HG02610 (cell line): ENCODE measurements around the gene WDR46.
"Not testable (repeated sequence)": the region's sequence is repeated elsewhere in the genome, so short reads cannot be mapped to it uniquely, and the experiment has no call there.

Experiments used
- ATAC-seq: cut with Tn5 transposase; IDR thresholded peaks from one replicate; pipeline ENCODE4 v1.9.1; 2021; ENCODE audit warnings: mild to moderate bottlenecking, moderate library complexity; ENCODE audit not compliant: unreplicated experiment

Gene WDR46

GRCh38 chr6:33271468-33272274, 17.4 kb downstream of the WDR46 start, which contains the start of the genes RPS18 and VPS52:
Gene RPS18 (plus strand): TSS chr6:33272075. CDS start chr6:33272120, 45 bp downstream.
Gene VPS52 (minus strand): TSS chr6:33271876. CDS start chr6:33271675, 201 bp downstream.
- ATAC-seq: peak; percentile 83

GRCh38 chr6:33271117-33271467, 17.9 kb downstream of the WDR46 start:
- ATAC-seq: no peak

GRCh38 chr6:33264015-33264414, 25.0 kb downstream of the WDR46 start:
- no peak for ATAC-seq

- ATAC-seq: not testable (repeated sequence)
Measured at GRCh38 chr6:33262490-33262889, 26.5 kb downstream of the WDR46 start.

- ATAC-seq: no peak
Measured at GRCh38 chr6:33259032-33259431, 30.0 kb downstream of the WDR46 start.

- ATAC-seq: no peak
Measured at GRCh38 chr6:33254591-33254990, 34.4 kb downstream of the WDR46 start.

GRCh38 chr6:33252759-33253158, 36.3 kb downstream of the WDR46 start:
- ATAC-seq: no peak

GRCh38 chr6:33251395-33252012, 37.5 kb downstream of the WDR46 start:
- no peak for ATAC-seq

GRCh38 chr6:33250731-33251130, 38.3 kb downstream of the WDR46 start:
- no peak for ATAC-seq

GRCh38 chr6:33249732-33250630, 39.1 kb downstream of the WDR46 start:
- ATAC-seq: no peak

GRCh38 chr6:33248932-33249731, 39.9 kb downstream of the WDR46 start:
- ATAC-seq: peak; percentile 89

GRCh38 chr6:33248643-33248931, 40.5 kb downstream of the WDR46 start:
- ATAC-seq: no peak

GRCh38 chr6:33247977-33248642, 40.9 kb downstream of the WDR46 start:
- no peak for ATAC-seq

- no peak for ATAC-seq
Measured at GRCh38 chr6:33243476-33243875, 45.6 kb downstream of the WDR46 start.

GRCh38 chr6:33241968-33242367, 47.1 kb downstream of the WDR46 start:
- ATAC-seq: no peak

- no peak for ATAC-seq
Measured at GRCh38 chr6:33237741-33238140, 51.3 kb downstream of the WDR46 start.

- ATAC-seq: no peak
Measured at GRCh38 chr6:33236852-33237251, 52.2 kb downstream of the WDR46 start.

GRCh38 chr6:33236328-33236727, 52.7 kb downstream of the WDR46 start:
- no peak for ATAC-seq

GRCh38 chr6:33235221-33235634, 53.8 kb downstream of the WDR46 start:
- ATAC-seq: no peak
